Vagina (tissue), 2 donors: ENCODE results near the gene ADAP1.

ENCODE experiments used
- POLR2AphosphoS5 ChIP-seq, 2 donors: sonication (generic); formaldehyde crosslinking; IDR thresholded peaks; one replicate each; pipeline ENCODE4 v1.9.0; 2017; ENCODE audit warnings: antibody characterized with exemption in 2 of 2, mild to moderate bottlenecking in 2 of 2, low read depth in 1 of 2; ENCODE audit not compliant: insufficient read depth in 1 of 2
- TF ChIP-seq, protein P1 (sequence below), 3 experiments: fragments of 450-650 bp in 2 of 3; fragments of 200-600 bp in 1 of 3; sonication (generic) in 1 of 3; IDR thresholded peaks; one replicate each; pipeline ENCODE4 v1.5.1; 2017 to 2019; ENCODE audit warnings: antibody characterized with exemption in 3 of 3, mild to moderate bottlenecking in 2 of 3, moderate library complexity in 2 of 3

DNA sequence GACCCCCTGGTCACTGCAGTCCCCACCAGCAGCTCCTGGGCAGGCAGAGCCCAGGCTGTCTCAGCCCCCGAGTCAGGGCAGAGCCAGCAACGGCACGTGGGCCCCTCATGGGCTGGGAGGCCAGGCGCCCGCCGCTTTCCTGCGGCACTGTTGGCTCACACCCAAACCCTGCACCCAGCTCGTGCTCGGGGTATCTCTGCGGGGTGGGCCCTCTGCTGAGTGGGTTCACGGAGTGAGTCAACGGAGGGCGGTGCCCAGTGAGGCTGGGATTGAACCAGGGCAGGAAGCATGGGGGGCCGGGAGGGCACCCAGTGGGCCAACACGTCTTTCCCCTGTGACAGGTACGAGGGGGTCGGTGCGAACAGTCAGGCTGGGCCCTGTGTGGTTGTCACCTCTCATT lies 28.9 kb downstream of the ADAP1 start:
- no peak for TF ChIP-seq POLR2AphosphoS5 (IDR thresholded peaks at IDR 0.05; ENCODE audit: insufficient read depth in 1 of 2, low read depth in 1 of 2)
- TF ChIP-seq, protein P1, sequence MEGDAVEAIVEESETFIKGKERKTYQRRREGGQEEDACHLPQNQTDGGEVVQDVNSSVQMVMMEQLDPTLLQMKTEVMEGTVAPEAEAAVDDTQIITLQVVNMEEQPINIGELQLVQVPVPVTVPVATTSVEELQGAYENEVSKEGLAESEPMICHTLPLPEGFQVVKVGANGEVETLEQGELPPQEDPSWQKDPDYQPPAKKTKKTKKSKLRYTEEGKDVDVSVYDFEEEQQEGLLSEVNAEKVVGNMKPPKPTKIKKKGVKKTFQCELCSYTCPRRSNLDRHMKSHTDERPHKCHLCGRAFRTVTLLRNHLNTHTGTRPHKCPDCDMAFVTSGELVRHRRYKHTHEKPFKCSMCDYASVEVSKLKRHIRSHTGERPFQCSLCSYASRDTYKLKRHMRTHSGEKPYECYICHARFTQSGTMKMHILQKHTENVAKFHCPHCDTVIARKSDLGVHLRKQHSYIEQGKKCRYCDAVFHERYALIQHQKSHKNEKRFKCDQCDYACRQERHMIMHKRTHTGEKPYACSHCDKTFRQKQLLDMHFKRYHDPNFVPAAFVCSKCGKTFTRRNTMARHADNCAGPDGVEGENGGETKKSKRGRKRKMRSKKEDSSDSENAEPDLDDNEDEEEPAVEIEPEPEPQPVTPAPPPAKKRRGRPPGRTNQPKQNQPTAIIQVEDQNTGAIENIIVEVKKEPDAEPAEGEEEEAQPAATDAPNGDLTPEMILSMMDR (IDR thresholded peaks at IDR 0.05), result no peak
